Ishikawa (cell line): ENCODE data around the gene TOX2.

Experiments used
- CEBPB ChIP-seq: IDR thresholded peaks from 2 replicates; pipeline ENCODE4 v1.6.1; 2012
- CREB1 ChIP-seq: IDR thresholded peaks from 2 replicates; pipeline ENCODE4 v1.6.1; 2012; ENCODE audit warnings: low read depth
- EGR1 ChIP-seq: IDR thresholded peaks from 2 replicates; pipeline ENCODE4 v1.6.1; 2012
- EP300 ChIP-seq: IDR thresholded peaks from 2 replicates; pipeline ENCODE4 v1.6.1; 2012; ENCODE audit warnings: borderline replicate concordance
- FOXM1 ChIP-seq: IDR thresholded peaks from 2 replicates; pipeline ENCODE4 v1.6.1; 2012; ENCODE audit warnings: low read depth, borderline replicate concordance
- NFIC ChIP-seq: IDR thresholded peaks from 2 replicates; pipeline ENCODE4 v1.6.1; 2012
- RAD21 ChIP-seq: IDR thresholded peaks from 2 replicates; pipeline ENCODE4 v1.6.1; 2012; ENCODE audit warnings: low read depth
- TAF1 ChIP-seq: IDR thresholded peaks from 2 replicates; pipeline ENCODE4 v1.6.1; 2012; ENCODE audit warnings: low read depth, mild to moderate bottlenecking
- TCF12 ChIP-seq: IDR thresholded peaks from 2 replicates; pipeline ENCODE4 v1.6.1; 2012; ENCODE audit warnings: low read depth
- TEAD4 ChIP-seq: IDR thresholded peaks from 2 replicates; pipeline ENCODE4 v1.6.1; 2012
- YY1 ChIP-seq: IDR thresholded peaks from 2 replicates; pipeline ENCODE4 v1.6.1; 2012; ENCODE audit warnings: low read depth
- ZBTB7A ChIP-seq: IDR thresholded peaks from 2 replicates; pipeline ENCODE4 v1.6.1; 2012; ENCODE audit warnings: low read depth
- TF ChIP-seq, protein P1 (sequence below): IDR thresholded peaks from 2 replicates; pipeline ENCODE4 v1.6.1; 2012
- TF ChIP-seq, protein P2 (sequence below): IDR thresholded peaks from 2 replicates; pipeline ENCODE4 v1.6.1; 2012; ENCODE audit warnings: low read depth, mild to moderate bottlenecking
- TF ChIP-seq, protein P3 (sequence below): IDR thresholded peaks from 2 replicates; pipeline ENCODE4 v1.6.1; 2012

The TOX2 gene

DNA sequence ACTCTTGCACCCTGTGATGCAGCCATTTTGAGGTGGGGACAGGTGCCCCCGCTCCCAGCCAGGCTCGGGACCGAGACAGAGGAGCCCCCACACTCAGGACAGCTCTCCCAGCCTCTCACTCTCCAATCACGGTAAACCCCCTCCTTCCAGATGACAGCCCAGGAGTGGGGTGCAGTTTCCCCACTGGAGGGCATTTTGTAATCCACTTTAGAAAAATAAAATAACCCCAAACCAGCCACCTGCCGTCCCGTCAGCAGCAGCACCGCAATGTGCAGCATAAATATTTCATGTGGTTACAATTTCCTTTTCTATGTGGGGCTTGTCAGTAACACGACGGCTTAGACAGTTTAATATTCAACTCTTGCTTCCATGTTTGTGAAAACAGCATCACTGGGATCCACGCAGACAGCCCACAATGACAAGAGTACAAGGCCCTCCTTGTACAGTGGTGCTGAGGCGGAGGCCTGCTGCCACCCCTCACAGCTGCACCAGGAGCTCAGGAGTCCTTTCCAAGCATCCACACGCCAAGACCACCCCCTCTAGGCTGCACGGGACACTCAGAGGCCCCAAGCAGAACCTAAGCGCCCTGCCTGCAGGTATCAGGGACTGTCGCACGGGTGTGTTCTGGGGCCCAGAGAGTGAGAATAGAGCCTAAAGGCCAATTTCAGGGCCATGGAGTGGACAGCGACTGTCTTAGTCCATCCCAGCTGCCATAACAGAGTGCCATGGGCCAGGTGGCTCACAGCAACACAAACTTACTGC lies 155.7 kb downstream of the TOX2 start:
- TF ChIP-seq EGR1 = no peak
- TF ChIP-seq TEAD4 = no peak
- TF ChIP-seq, protein P1, sequence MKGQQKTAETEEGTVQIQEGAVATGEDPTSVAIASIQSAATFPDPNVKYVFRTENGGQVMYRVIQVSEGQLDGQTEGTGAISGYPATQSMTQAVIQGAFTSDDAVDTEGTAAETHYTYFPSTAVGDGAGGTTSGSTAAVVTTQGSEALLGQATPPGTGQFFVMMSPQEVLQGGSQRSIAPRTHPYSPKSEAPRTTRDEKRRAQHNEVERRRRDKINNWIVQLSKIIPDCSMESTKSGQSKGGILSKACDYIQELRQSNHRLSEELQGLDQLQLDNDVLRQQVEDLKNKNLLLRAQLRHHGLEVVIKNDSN = no peak
- TF ChIP-seq, protein P2, sequence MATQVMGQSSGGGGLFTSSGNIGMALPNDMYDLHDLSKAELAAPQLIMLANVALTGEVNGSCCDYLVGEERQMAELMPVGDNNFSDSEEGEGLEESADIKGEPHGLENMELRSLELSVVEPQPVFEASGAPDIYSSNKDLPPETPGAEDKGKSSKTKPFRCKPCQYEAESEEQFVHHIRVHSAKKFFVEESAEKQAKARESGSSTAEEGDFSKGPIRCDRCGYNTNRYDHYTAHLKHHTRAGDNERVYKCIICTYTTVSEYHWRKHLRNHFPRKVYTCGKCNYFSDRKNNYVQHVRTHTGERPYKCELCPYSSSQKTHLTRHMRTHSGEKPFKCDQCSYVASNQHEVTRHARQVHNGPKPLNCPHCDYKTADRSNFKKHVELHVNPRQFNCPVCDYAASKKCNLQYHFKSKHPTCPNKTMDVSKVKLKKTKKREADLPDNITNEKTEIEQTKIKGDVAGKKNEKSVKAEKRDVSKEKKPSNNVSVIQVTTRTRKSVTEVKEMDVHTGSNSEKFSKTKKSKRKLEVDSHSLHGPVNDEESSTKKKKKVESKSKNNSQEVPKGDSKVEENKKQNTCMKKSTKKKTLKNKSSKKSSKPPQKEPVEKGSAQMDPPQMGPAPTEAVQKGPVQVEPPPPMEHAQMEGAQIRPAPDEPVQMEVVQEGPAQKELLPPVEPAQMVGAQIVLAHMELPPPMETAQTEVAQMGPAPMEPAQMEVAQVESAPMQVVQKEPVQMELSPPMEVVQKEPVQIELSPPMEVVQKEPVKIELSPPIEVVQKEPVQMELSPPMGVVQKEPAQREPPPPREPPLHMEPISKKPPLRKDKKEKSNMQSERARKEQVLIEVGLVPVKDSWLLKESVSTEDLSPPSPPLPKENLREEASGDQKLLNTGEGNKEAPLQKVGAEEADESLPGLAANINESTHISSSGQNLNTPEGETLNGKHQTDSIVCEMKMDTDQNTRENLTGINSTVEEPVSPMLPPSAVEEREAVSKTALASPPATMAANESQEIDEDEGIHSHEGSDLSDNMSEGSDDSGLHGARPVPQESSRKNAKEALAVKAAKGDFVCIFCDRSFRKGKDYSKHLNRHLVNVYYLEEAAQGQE = peak; percentile 49; the same call in 1 of the 2 replicates
- TF ChIP-seq, protein P3, sequence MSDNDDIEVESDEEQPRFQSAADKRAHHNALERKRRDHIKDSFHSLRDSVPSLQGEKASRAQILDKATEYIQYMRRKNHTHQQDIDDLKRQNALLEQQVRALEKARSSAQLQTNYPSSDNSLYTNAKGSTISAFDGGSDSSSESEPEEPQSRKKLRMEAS = no peak
- no peak for TF ChIP-seq ZBTB7A
- no peak for TF ChIP-seq CEBPB
- no peak for TF ChIP-seq FOXM1

GRCh38 chr20:44071057-44071456 lies 156.4 kb downstream of the TOX2 start:
- TF ChIP-seq EGR1 = no peak
- TF ChIP-seq, protein P1 = no peak
- no peak for TF ChIP-seq CEBPB
- TF ChIP-seq, protein P2 = no peak
- TF ChIP-seq TEAD4 = no peak
- TF ChIP-seq, protein P3 = no peak
- TF ChIP-seq FOXM1 = no peak
- no peak for TF ChIP-seq TCF12
- no peak for TF ChIP-seq TAF1

DNA sequence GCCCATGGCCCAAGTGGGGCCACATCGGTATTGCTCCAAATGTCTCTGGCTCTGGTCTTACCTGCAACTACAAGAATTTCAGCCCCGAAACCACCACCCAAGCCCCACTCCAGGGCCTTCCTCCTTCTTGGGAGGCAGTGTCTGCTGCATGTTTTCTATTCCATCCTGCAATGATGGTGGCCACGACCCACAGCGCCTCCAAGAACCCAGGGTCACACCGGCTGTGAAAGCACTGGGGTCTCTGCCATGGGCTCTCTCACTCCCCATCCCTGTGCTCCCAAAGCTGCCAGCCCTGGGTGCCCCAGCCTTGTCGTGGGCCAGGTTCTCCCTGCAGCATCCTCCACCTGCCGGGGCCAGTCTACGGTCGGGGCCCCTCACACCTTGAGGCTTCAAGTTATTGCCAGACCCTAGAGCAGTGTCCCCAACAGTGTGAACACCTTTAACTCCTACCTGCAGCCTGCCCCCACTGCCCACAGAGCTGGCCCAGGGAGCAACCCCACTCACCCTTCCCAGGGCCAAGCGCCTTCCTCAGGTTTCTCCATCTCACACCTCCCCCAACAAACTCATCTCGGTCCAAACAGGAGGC lies 157.0 kb downstream of the TOX2 start:
- TF ChIP-seq TAF1 = no peak
- no peak for TF ChIP-seq ZBTB7A
- TF ChIP-seq RAD21 = no peak

DNA sequence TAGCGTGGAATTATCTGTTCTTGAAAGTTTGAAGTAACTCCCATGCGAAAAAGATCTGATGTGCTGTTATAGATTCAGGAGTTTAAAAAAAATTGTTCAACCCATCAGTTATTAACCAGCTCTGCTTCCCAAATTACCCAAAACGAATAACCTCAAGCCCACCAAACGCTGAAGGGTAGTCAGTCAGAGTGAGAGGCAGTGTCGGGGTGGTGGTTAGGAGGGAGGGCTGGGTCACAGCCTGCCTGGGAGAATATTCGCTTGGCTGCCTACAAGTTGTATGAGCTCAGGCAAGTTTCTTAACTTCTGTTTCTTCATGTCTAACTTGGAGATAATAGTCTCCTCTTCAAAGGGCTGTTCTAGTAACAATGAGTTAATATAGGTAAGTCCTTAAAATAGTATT lies 157.7 kb downstream of the TOX2 start:
- no peak for TF ChIP-seq YY1
- TF ChIP-seq, protein P3 = no peak
- no peak for TF ChIP-seq EP300
- TF ChIP-seq CEBPB = no peak
- no peak for TF ChIP-seq CREB1
- no peak for TF ChIP-seq NFIC

DNA sequence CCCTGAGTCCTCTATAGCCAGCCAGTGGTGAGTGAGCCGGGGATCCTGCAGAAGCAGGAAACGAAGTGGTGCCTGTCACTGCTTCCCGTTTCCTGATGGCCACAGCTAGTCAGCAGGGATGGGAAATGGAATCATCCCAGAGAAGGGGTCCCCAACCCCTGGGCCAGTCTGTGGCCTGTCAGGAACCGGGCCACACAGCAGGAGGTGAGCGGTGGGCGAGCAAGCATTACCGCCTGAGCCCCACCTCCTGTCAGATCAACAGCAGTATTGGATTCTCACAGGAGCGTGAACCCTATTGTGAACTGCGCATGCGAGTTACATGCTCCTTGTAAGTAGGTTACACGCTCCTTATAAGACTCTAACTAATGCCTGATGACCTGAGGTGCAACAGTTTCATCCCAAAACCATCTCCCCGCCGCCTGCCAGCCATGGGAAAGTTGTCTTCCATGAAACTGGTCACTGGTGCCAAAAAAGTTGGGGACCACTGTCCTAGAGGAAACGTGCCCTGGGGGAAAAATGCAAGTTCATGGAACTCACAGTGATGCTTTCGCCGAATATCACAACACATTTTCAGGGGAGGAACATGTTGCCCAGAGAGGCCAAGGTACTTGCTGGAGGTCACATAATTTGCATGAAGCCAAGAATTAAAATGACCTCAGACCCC lies 158.5 kb downstream of the TOX2 start:
- TF ChIP-seq YY1 (no peak), TAF1 (no peak), FOXM1 (no peak), TEAD4 (no peak), ZBTB7A (no peak), RAD21 (no peak), TCF12 (no peak), CEBPB (no peak), EGR1 (no peak), CREB1 (no peak), NFIC (no peak)
- TF ChIP-seq, protein P1 = no peak
- TF ChIP-seq, protein P2 = no peak
- TF ChIP-seq, protein P3 = no peak
